B cell (primary cell): Measurements from ENCODE around the gene PAK6. TPM values are rescaled to one million over a fixed set of nuclear protein-coding genes. Genes with fewer than 3 reads are reported as not detected.

Experiments
- ATAC-seq: fragments of 200-7000 bp; cut with Tn5 transposase; one replicate; pipeline ENCODE4 v1.10.0; 2021; ENCODE audit warnings: low read depth, mild to moderate bottlenecking, moderate number of reproducible peaks, moderate library complexity
- CTCF ChIA-PET: fragments of 350-600 bp; sonication (Branson Sonifier 250); formaldehyde crosslinking; loops from one replicate; lab custom pipeline; 2021; ENCODE audit warnings: antibody characterized with exemption, inconsistent platforms; lab: Charles Lee
- POLR2A ChIA-PET: fragments of 350-600 bp; sonication (Branson Sonifier 250); formaldehyde crosslinking; loops from one replicate; lab custom pipeline; 2021; ENCODE audit warnings: antibody characterized with exemption; lab: Charles Lee
- DNase-seq: peaks from one replicate; pipeline ENCODE4 v3.0.0; 2013
- H2AFZ ChIP-seq: 2 replicates; pipeline ENCODE4 v1.6.1; 2012; ENCODE audit warnings: mild to moderate bottlenecking, low read depth, low read length; ENCODE audit not compliant: insufficient read depth, poor library complexity, severe bottlenecking
- H3K27ac ChIP-seq, 2 donors: 1 replicate in 1 of 2; 2 replicates in 1 of 2; pipeline ENCODE4 v1.5.1; 2012 to 2013; ENCODE audit warnings: low read length in 2 of 2, mild to moderate bottlenecking in 2 of 2, moderate library complexity in 1 of 2
- H3K27me3 ChIP-seq, 4 experiments: fragments of 200-600 bp in 1 of 4; sonication (generic) in 1 of 4; replicated peaks in 1 of 4; 1 replicate in 2 of 4; 2 replicates in 2 of 4; pipeline versions ENCODE4 v1.6.1 to v1.7.0; 2013 to 2016; ENCODE audit warnings: low read length in 3 of 4, mild to moderate bottlenecking in 2 of 4, mixed read lengths in 1 of 4, moderate library complexity in 1 of 4; ENCODE audit not compliant: insufficient read depth in 4 of 4, control insufficient read depth in 3 of 4; ENCODE audit errors: control extremely low read depth in 1 of 4
- H3K36me3 ChIP-seq, 2 experiments: replicated peaks in 1 of 2; 1 replicate in 1 of 2; 2 replicates in 1 of 2; pipeline versions ENCODE4 v1.6.1 to v1.7.1; 2013; ENCODE audit warnings: low read length in 1 of 2; ENCODE audit not compliant: insufficient read depth in 2 of 2, control insufficient read depth in 1 of 2; ENCODE audit errors: control extremely low read depth in 1 of 2, extremely low read depth in 1 of 2
- H3K4me1 ChIP-seq, 2 donors: fragments of 200-600 bp in 1 of 2; sonication (generic) in 1 of 2; 1 replicate in 1 of 2; 2 replicates in 1 of 2; pipeline versions ENCODE4 v1.5.1 to v1.6.1; 2013 to 2017; ENCODE audit warnings: low read length in 2 of 2; ENCODE audit not compliant: control insufficient read depth in 2 of 2, insufficient read depth in 2 of 2
- H3K4me2 ChIP-seq: replicated peaks from 2 replicates; pipeline ENCODE3; 2012; ENCODE audit warnings: mild to moderate bottlenecking, low read depth, low read length; ENCODE audit not compliant: poor library complexity, severe bottlenecking
- H3K4me3 ChIP-seq, 5 experiments: fragments of 200-600 bp in 1 of 5; sonication (generic) in 1 of 5; 1 replicate in 3 of 5; 2 replicates in 2 of 5; pipeline versions ENCODE4 v1.5.1 to v1.7.0; 2011 to 2016; ENCODE audit warnings: low read length in 4 of 5, mild to moderate bottlenecking in 4 of 5, low read depth in 2 of 5, control low read depth in 1 of 5, moderate library complexity in 1 of 5; ENCODE audit not compliant: insufficient read depth in 1 of 5; ENCODE audit errors: control extremely low read depth in 1 of 5, extremely low read depth in 1 of 5
- H3K79me2 ChIP-seq: fragments of 200-600 bp; sonication (generic); one replicate; pipeline ENCODE4 v1.6.0; 2016; ENCODE audit warnings: low read length; ENCODE audit not compliant: control insufficient read depth, insufficient read depth
- H3K9ac ChIP-seq: fragments of 200-600 bp; sonication (generic); 2 replicates; pipeline ENCODE4 v1.6.1; 2017; ENCODE audit warnings: mild to moderate bottlenecking, low read length, moderate library complexity
- H3K9me3 ChIP-seq, 3 donors: one replicate each; pipeline versions ENCODE4 v1.6.1 to v1.7.1; 2013; ENCODE audit warnings: low read length in 2 of 3; ENCODE audit not compliant: control insufficient read depth in 2 of 3, insufficient read depth in 1 of 3; ENCODE audit errors: control extremely low read depth in 1 of 3
- H4K20me1 ChIP-seq: 2 replicates; pipeline ENCODE4 v1.6.0; 2012; ENCODE audit warnings: mild to moderate bottlenecking, low read length; ENCODE audit not compliant: insufficient read depth, control insufficient read depth, poor library complexity, severe bottlenecking
- H3K27ac Mint-ChIP-seq: one replicate; pipeline ENCODE4 v1.8.0; 2021; ENCODE audit warnings: mixed read lengths
- H3K27me3 Mint-ChIP-seq: one replicate; pipeline ENCODE4 v1.8.0; 2021; ENCODE audit warnings: mixed read lengths
- H3K4me1 Mint-ChIP-seq: one replicate; pipeline ENCODE4 v1.8.0; 2021; ENCODE audit warnings: mixed read lengths
- H3K4me3 Mint-ChIP-seq: one replicate; pipeline ENCODE4 v1.8.0; 2021; ENCODE audit warnings: mixed read lengths
- H3K9me3 Mint-ChIP-seq: one replicate; pipeline ENCODE4 v1.8.0; 2022; ENCODE audit warnings: mixed read lengths; ENCODE audit not compliant: insufficient read depth
- EZH2 ChIP-seq: IDR thresholded peaks from 2 replicates; pipeline ENCODE4 v1.6.1; 2012; ENCODE audit warnings: borderline replicate concordance, low read depth, mild to moderate bottlenecking, moderate library complexity, low read length; ENCODE audit not compliant: insufficient read depth, poor library complexity, severe bottlenecking
- WGBS: methylation state at CpG from one replicate; pipeline ENCODE4 v1.1.5; 2013; ENCODE audit warnings: missing lambda C conversion rate; ENCODE audit not compliant: insufficient coverage; 5-methylcytosine and 5-hydroxymethylcytosine counted together
- intact Hi-C: fragments of 100-400 bp; cut with micrococcal nuclease; formaldehyde crosslinking; loops from one replicate; pipeline ENCODE4 v1.10.0; 2022
- polyA plus RNA-seq: library from polyadenylated mRNA; depleted of rRNA; stranded (reverse); fragments of >200 nt; gene quantifications from 2 replicates; pipeline ENCODE4 v1.2.3, GENCODE V29; 2012
- total RNA-seq, 2 donors: library from RNA; stranded (reverse); fragments of 120-200 nt in 1 of 2; gene quantifications; 1 replicate in 1 of 2; 2 replicates in 1 of 2; pipeline versions ENCODE4 v1.2.3 to v1.2.4, GENCODE V29; 2013 to 2022
- TF ChIP-seq, protein P1 (sequence below): fragments of 200-600 bp; IDR thresholded peaks from one replicate; pipeline ENCODE4 v1.8.0; 2022; ENCODE audit warnings: antibody characterized with exemption, mild to moderate bottlenecking

The PAK6 gene
- total and polyA plus RNA-seq, 2 donors (not counting 1 experiment from before 2014, with no cell fraction given) = 0.45 to 1.2 TPM

DNA sequence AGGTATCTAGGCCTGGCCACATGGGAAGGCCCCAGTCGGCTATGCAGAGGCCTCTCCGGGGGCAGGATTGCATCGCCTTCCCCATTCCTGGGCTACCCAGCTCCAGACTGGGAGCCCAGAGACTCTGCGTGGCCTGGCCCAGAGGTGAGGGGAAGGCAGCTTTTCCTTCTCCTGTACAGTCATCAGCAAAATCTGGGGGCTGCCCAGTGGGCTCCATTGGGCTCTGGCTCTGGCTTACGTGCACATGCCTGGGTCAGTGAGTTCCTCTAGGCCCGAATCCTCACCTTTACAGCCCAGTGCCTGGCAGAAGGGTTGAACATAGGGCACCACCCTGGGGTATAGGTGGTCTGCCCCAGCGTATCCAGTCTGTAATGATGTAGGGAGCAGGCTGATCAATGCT is 47.9 kb downstream of the PAK6 start:
- DNase-seq (no peak), ATAC-seq (no peak)
- no peak overlapping the region for H3K4me2 ChIP-seq
- no peak overlapping the region for H2AFZ ChIP-seq
- no peak overlapping the region for H3K4me3 Mint-ChIP-seq
- no peak overlapping the region for H3K27ac ChIP-seq
- peaks cover 0 to 4% (median 0%) of the 10 kb centered on the region in 4 experiments for H3K27me3 ChIP-seq
- H3K36me3 ChIP-seq = peaks cover 0 to 24% of the 10 kb centered on the region in 2 experiments
- ChIA-PET POLR2A (no interaction called here), CTCF (interaction anchor here (3.0 to 5.7 kb wide), 3 partner anchors 8 to 24 kb away, joined by 21 to 58 read pairs (median 23); partner anchors contain the start of gene PLCB2)
- no peaks in the 10 kb centered on the region for H3K79me2 ChIP-seq
- intact Hi-C loops = no loop called here
- no peak overlapping the region for H3K27ac Mint-ChIP-seq
- H3K9ac ChIP-seq = no peak overlapping the region
- peaks cover 8 to 12% of the 10 kb centered on the region in 2 donors for H3K4me1 ChIP-seq
- H3K27me3 Mint-ChIP-seq = no peaks in the 10 kb centered on the region
- 93% methylated on average over 5 of the region's 7 CpGs for WGBS
- peaks cover 6% of the 10 kb centered on the region for H3K4me1 Mint-ChIP-seq
- TF ChIP-seq, protein P1, sequence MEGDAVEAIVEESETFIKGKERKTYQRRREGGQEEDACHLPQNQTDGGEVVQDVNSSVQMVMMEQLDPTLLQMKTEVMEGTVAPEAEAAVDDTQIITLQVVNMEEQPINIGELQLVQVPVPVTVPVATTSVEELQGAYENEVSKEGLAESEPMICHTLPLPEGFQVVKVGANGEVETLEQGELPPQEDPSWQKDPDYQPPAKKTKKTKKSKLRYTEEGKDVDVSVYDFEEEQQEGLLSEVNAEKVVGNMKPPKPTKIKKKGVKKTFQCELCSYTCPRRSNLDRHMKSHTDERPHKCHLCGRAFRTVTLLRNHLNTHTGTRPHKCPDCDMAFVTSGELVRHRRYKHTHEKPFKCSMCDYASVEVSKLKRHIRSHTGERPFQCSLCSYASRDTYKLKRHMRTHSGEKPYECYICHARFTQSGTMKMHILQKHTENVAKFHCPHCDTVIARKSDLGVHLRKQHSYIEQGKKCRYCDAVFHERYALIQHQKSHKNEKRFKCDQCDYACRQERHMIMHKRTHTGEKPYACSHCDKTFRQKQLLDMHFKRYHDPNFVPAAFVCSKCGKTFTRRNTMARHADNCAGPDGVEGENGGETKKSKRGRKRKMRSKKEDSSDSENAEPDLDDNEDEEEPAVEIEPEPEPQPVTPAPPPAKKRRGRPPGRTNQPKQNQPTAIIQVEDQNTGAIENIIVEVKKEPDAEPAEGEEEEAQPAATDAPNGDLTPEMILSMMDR = no peak
- TF ChIP-seq EZH2 = no peak
- no peaks in the 10 kb centered on the region for H3K9me3 Mint-ChIP-seq
- no peaks in the 10 kb centered on the region for H4K20me1 ChIP-seq
- no peak overlapping the region for H3K4me3 ChIP-seq
- H3K9me3 ChIP-seq = peaks cover 0 to 2% (median 0%) of the 10 kb centered on the region in 3 donors

DNA sequence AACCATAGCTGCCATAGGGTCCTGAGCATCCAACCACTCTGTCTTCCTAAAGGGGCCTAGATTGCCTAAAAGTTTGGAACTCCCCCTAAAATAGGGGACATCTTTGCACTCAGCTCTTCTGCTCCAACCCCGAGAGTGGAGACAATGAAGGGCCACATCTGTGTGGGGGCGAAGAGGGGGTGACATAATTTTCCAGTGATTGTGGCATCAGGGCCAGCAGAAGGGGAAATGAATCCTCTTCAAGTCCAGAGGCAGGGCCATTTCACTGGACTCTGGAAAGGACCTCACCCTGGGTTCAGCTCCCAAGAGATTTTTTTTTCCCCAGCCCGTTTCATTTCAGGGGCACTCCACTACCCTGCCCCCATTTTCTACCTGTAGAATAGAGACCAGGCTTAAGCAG is 48.6 kb downstream of the PAK6 start:
- H3K27me3 Mint-ChIP-seq = no peaks in the 10 kb centered on the region
- no peaks in the 10 kb centered on the region for H3K79me2 ChIP-seq
- ChIA-PET POLR2A (no interaction called here), CTCF (interaction anchor here (1.3 to 4.8 kb wide), 4 partner anchors 8 to 51 kb away, joined by 4 to 36 read pairs (median 22); partner anchors contain the start of gene PLCB2)
- no peak overlapping the region for H3K4me3 Mint-ChIP-seq
- no peaks in the 10 kb centered on the region for H3K9me3 Mint-ChIP-seq
- H3K27ac Mint-ChIP-seq = no peak overlapping the region
- no peak for DNase-seq
- H4K20me1 ChIP-seq = no peaks in the 10 kb centered on the region
- peaks cover 0 to 31% of the 10 kb centered on the region in 2 experiments for H3K36me3 ChIP-seq
- WGBS = 83% methylated on average over 2 of the region's 3 CpGs
- peaks cover 6% of the 10 kb centered on the region for H3K4me1 Mint-ChIP-seq
- peaks cover 8 to 12% of the 10 kb centered on the region in 2 donors for H3K4me1 ChIP-seq
- intact Hi-C loops = no loop called here
- no peak overlapping the region for H3K4me3 ChIP-seq
- peaks cover 0 to 2% (median 0%) of the 10 kb centered on the region in 3 donors for H3K9me3 ChIP-seq
- H3K4me2 ChIP-seq = no peak overlapping the region
- peaks cover 0 to 4% (median 0%) of the 10 kb centered on the region in 4 experiments for H3K27me3 ChIP-seq
- TF ChIP-seq, protein P1 = no peak
- TF ChIP-seq EZH2 = no peak
- H3K9ac ChIP-seq = no peak overlapping the region
- H2AFZ ChIP-seq = no peak overlapping the region
- no peak for ATAC-seq
- H3K27ac ChIP-seq = no peak overlapping the region
